ENCODE data around the gene IL22RA2. TPM values are rescaled to one million over a fixed set of nuclear protein-coding genes. Genes with fewer than 3 reads are reported as not detected.

Gene IL22RA2
- total RNA-seq, 1 experiment from 2014 or later = not detected

- Histone ChIP-seq H3K9me3 (ENCODE audit: control insufficient read depth, low read depth, low read length) (peaks cover 11% of the 10 kb centered on the region), H3K23ac (ENCODE audit: insufficient read length, low read depth, low read length) (no peak overlapping the region), H4K20me1 (ENCODE audit: control insufficient read depth, insufficient read depth, insufficient read length) (no peaks in the 10 kb centered on the region), H3K4ac (ENCODE audit: low read depth, low read length) (no peak overlapping the region), H4K5ac (ENCODE audit: insufficient read length, low read depth, low read length) (no peak overlapping the region), H2AK5ac (ENCODE audit: insufficient read length, low read length) (no peak overlapping the region), H3K14ac (ENCODE audit: insufficient read depth, low read length) (no peak overlapping the region), H3T11ph (ENCODE audit: low read length) (no peak overlapping the region), H3K23me2 (ENCODE audit: insufficient read length, low read depth, low read length, poor library complexity, severe bottlenecking) (no peaks in the 10 kb centered on the region), H2BK12ac (ENCODE audit: insufficient read length, low read depth, low read length) (no peak overlapping the region), H3K4me2 (ENCODE audit: insufficient read depth, insufficient read length, low read length) (no peak overlapping the region), H3K27me3 (ENCODE audit: insufficient read depth, low read length) (no peaks in the 10 kb centered on the region), H2BK15ac (ENCODE audit: low read depth, low read length) (no peak overlapping the region), H3K4me1 (ENCODE audit: insufficient read depth, low read length) (no peaks in the 10 kb centered on the region), H2BK20ac (ENCODE audit: low read depth, low read length, poor library complexity, severe bottlenecking) (no peak overlapping the region), H3K79me2 (ENCODE audit: insufficient read depth, low read length) (peaks cover 10% of the 10 kb centered on the region; the same call in 1 of the 2 replicates), H2BK5ac (ENCODE audit: insufficient read length, low read length) (no peak overlapping the region), H3K79me1 (ENCODE audit: insufficient read depth, low read depth, low read length, poor library complexity, severe bottlenecking) (peaks cover 4% of the 10 kb centered on the region), H2AFZ (ENCODE audit: low read length) (no peak overlapping the region), H4K8ac (replicated peaks; ENCODE audit: insufficient read length, low read depth, low read length) (no peak overlapping the region), H3K56ac (ENCODE audit: insufficient read length, low read depth, low read length) (no peak overlapping the region), H4K91ac (ENCODE audit: insufficient read length, low read depth, low read length) (no peak overlapping the region), H3K27ac (ENCODE audit: insufficient read length, low read depth, low read length) (no peak overlapping the region), H3K18ac (ENCODE audit: insufficient read length, low read depth, low read length) (no peak overlapping the region), H2BK120ac (ENCODE audit: low read depth, low read length, poor library complexity, severe bottlenecking) (no peak overlapping the region), H3K9ac (ENCODE audit: extremely low read depth, insufficient read length, low read length) (no peak overlapping the region)
- no peak overlapping the region for H3K4me3 Mint-ChIP-seq
- H3K9me3 Mint-ChIP-seq = peaks cover 40 to 49% of the 10 kb centered on the region in 2 experiments
- peaks cover 3 to 12% of the 10 kb centered on the region in 2 experiments; a peak in 2 of 4 replicates for H3K4me1 Mint-ChIP-seq
- no peaks in the 10 kb centered on the region for H3K27me3 Mint-ChIP-seq (ENCODE audit: low read depth)
- TF ChIP-seq CTCF (conservative IDR thresholded peaks at IDR 0.05) = no peak
- DNase-seq = no peak
- H3K36me3 Mint-ChIP-seq (ENCODE audit: insufficient read depth in 1 of 3, low read depth in 3 of 3) = peaks cover 54 to 75% (median 59%) of the 10 kb centered on the region in 3 experiments
- H3K27ac Mint-ChIP-seq = no peak overlapping the region
- no CpG with 5 or more reads among the region's 3 CpGs for WGBS (ENCODE audit: extremely low coverage, insufficient read length, low lambda C conversion rate)
These were observed 38.5 kb upstream of the IL22RA2 start for GRCh38 chr6:137211910-137212309.
